IPS-20b (cell line): Measurements from ENCODE around the gene SLC12A9.
"Not testable (repeated sequence)": the region's sequence is repeated elsewhere in the genome, so short reads cannot be mapped to it uniquely, and the experiment has no call there.

ENCODE experiments used
- H3K27ac ChIP-seq: one replicate; pipeline ENCODE4 v1.5.1; 2013; ENCODE audit warnings: low read length
- H3K27me3 ChIP-seq: 2 replicates; pipeline ENCODE4 v1.6.1; 2013; ENCODE audit warnings: mild to moderate bottlenecking, low read length, inconsistent platforms; ENCODE audit not compliant: insufficient read depth
- H3K36me3 ChIP-seq: 2 replicates; pipeline ENCODE4 v1.6.1; 2013; ENCODE audit warnings: low read depth, mild to moderate bottlenecking, inconsistent platforms, low read length, moderate library complexity; ENCODE audit not compliant: insufficient read depth
- H3K4me1 ChIP-seq: 2 replicates; pipeline ENCODE4 v1.6.1; 2013; ENCODE audit warnings: mild to moderate bottlenecking, control low read depth, inconsistent platforms, low read length, moderate library complexity; ENCODE audit not compliant: insufficient read depth
- H3K4me3 ChIP-seq: 2 replicates; pipeline ENCODE4 v1.5.1; 2013; ENCODE audit warnings: mild to moderate bottlenecking, low read length, inconsistent platforms
- H3K9ac ChIP-seq: 2 replicates; pipeline ENCODE4 v1.6.1; 2013; ENCODE audit warnings: low read depth, mild to moderate bottlenecking, inconsistent platforms, low read length, moderate library complexity
- H3K9me3 ChIP-seq: 2 replicates; pipeline ENCODE4 v1.6.1; 2013; ENCODE audit warnings: mild to moderate bottlenecking, low read depth, low read length, inconsistent platforms; ENCODE audit not compliant: insufficient read depth

SLC12A9 gene

GRCh38 chr7:100852048-100852872 is at the start of gene SLC12A9:
SLC12A9 (plus strand) TSS chr7:100852713; CDS start chr7:100854198, 1,485 bp downstream.
- Histone ChIP-seq H3K27ac (no peak within 1 kb of the TSS), H3K36me3 (no peaks in the 10 kb centered on the region; the same call in 1 of the 2 replicates), H3K9ac (peak within 1 kb of the TSS; percentile 55; the same call in 1 of the 2 replicates), H3K4me3 (peak within 1 kb of the TSS; percentile 76), H3K9me3 (no peaks in the 10 kb centered on the region), H3K27me3 (no peaks in the 10 kb centered on the region), H3K4me1 (no peaks in the 10 kb centered on the region)

- Histone ChIP-seq H3K9ac (no peak overlapping the region), H3K4me3 (no peak overlapping the region), H3K27me3 (no peaks in the 10 kb centered on the region), H3K27ac (no peak overlapping the region), H3K4me1 (no peaks in the 10 kb centered on the region), H3K36me3 (peaks cover 58% of the 10 kb centered on the region), H3K9me3 (no peaks in the 10 kb centered on the region)
Observed at GRCh38 chr7:100802951-100803350, 49.6 kb upstream of the SLC12A9 start.

- no peaks in the 10 kb centered on the region for H3K9me3 ChIP-seq
- no peak overlapping the region for H3K9ac ChIP-seq
- H3K4me1 ChIP-seq, result no peaks in the 10 kb centered on the region
- H3K27me3 ChIP-seq, result no peaks in the 10 kb centered on the region
- H3K4me3 ChIP-seq, result no peak overlapping the region
- H3K27ac ChIP-seq, result no peak overlapping the region
- peaks cover 64% of the 10 kb centered on the region for H3K36me3 ChIP-seq
Observed at GRCh38 chr7:100803398-100804161, 48.9 kb upstream of the SLC12A9 start.

GRCh38 chr7:100804681-100805431 is 47.7 kb upstream of the SLC12A9 start:
- no peak overlapping the region for H3K27ac ChIP-seq
- no peaks in the 10 kb centered on the region for H3K4me1 ChIP-seq
- H3K9ac ChIP-seq, result no peak overlapping the region
- H3K27me3 ChIP-seq, result no peaks in the 10 kb centered on the region
- H3K9me3 ChIP-seq, result no peaks in the 10 kb centered on the region
- peaks cover 77% of the 10 kb centered on the region for H3K36me3 ChIP-seq
- no peak overlapping the region for H3K4me3 ChIP-seq

- no peaks in the 10 kb centered on the region for H3K27me3 ChIP-seq
- peaks cover 91% of the 10 kb centered on the region for H3K36me3 ChIP-seq
- H3K4me3 ChIP-seq, result no peak overlapping the region
- no peaks in the 10 kb centered on the region for H3K9me3 ChIP-seq
- no peak overlapping the region for H3K9ac ChIP-seq
- H3K4me1 ChIP-seq, result no peaks in the 10 kb centered on the region
- H3K27ac ChIP-seq, result no peak overlapping the region
Observed at GRCh38 chr7:100806276-100806675, 46.2 kb upstream of the SLC12A9 start.

- peaks cover 94% of the 10 kb centered on the region for H3K36me3 ChIP-seq
- H3K27me3 ChIP-seq, H3K9me3 ChIP-seq, H3K4me1 ChIP-seq, H3K27ac ChIP-seq, H3K9ac ChIP-seq, H3K4me3 ChIP-seq: not testable (repeated sequence)
Observed at GRCh38 chr7:100806883-100807282, 45.6 kb upstream of the SLC12A9 start.

GRCh38 chr7:100808354-100808875 is 44.1 kb upstream of the SLC12A9 start:
- Histone ChIP-seq H3K36me3 (peaks cover 99% of the 10 kb centered on the region), H3K27me3 (no peaks in the 10 kb centered on the region), H3K9ac (no peak overlapping the region), H3K9me3 (no peaks in the 10 kb centered on the region), H3K4me1 (no peaks in the 10 kb centered on the region), H3K27ac (no peak overlapping the region), H3K4me3 (no peak overlapping the region)

GRCh38 chr7:100811480-100811879 is 41.0 kb upstream of the SLC12A9 start:
- H3K9me3 ChIP-seq, result no peaks in the 10 kb centered on the region
- H3K4me1 ChIP-seq, result no peaks in the 10 kb centered on the region
- H3K4me3 ChIP-seq, result no peak overlapping the region
- H3K27ac ChIP-seq, result no peak overlapping the region
- no peaks in the 10 kb centered on the region for H3K27me3 ChIP-seq
- H3K36me3 ChIP-seq, result peaks cover 100% of the 10 kb centered on the region
- no peak overlapping the region for H3K9ac ChIP-seq

GRCh38 chr7:100812729-100813128 is 39.8 kb upstream of the SLC12A9 start:
- no peaks in the 10 kb centered on the region for H3K9me3 ChIP-seq
- H3K36me3 ChIP-seq, result peaks cover 98% of the 10 kb centered on the region
- H3K9ac ChIP-seq, result no peak overlapping the region
- no peak overlapping the region for H3K27ac ChIP-seq
- no peaks in the 10 kb centered on the region for H3K27me3 ChIP-seq
- H3K4me3 ChIP-seq, result no peak overlapping the region
- no peaks in the 10 kb centered on the region for H3K4me1 ChIP-seq

- H3K36me3 ChIP-seq, result peaks cover 98% of the 10 kb centered on the region
- not testable (repeated sequence) for H3K27me3 ChIP-seq, H3K4me3 ChIP-seq, H3K4me1 ChIP-seq, H3K9me3 ChIP-seq, H3K9ac ChIP-seq, H3K27ac ChIP-seq
Observed at GRCh38 chr7:100816515-100816914, 36.0 kb upstream of the SLC12A9 start.

GRCh38 chr7:100817097-100817496 is 35.4 kb upstream of the SLC12A9 start:
- Histone ChIP-seq H3K27ac (no peak overlapping the region), H3K4me3 (no peak overlapping the region), H3K27me3 (no peaks in the 10 kb centered on the region), H3K9ac (no peak overlapping the region), H3K9me3 (no peaks in the 10 kb centered on the region), H3K4me1 (no peaks in the 10 kb centered on the region), H3K36me3 (peaks cover 98% of the 10 kb centered on the region)
